GM12878 (cell line): ENCODE results near the gene SUGCT. TPM values are rescaled to one million over a fixed set of nuclear protein-coding genes. Genes with fewer than 3 reads are reported as not detected.

Experiments used
- ATAC-seq: fragments of 200-7000 bp; cut with Tn5 transposase; 3 replicates; pipeline ENCODE4 v1.9.1; 2020; ENCODE audit warnings: mild to moderate bottlenecking, moderate library complexity
- BruUV-seq: library from RNA; stranded (reverse); fragments of 400-500 nt; replicated peaks from 2 replicates; lab custom pipeline; 2021; lab: Mats Ljungman, UMichigan
- CTCF ChIA-PET: fragments of 300-600 bp; sonication (Branson Sonifier 250); formaldehyde crosslinking; extraction: SDS; loops from one replicate; lab custom pipeline; 2021; ENCODE audit warnings: inconsistent platforms; lab: Yijun Ruan, JAX
- POLR2A ChIA-PET: fragments of 350-600 bp; formaldehyde crosslinking; extraction: SDS; loops from one replicate; lab custom pipeline; 2021; ENCODE audit warnings: inconsistent platforms; lab: Charles Lee
- RAD21 ChIA-PET: fragments of 300-600 bp; sonication (Branson Sonifier 250); formaldehyde crosslinking; loops from one replicate; lab custom pipeline; 2023; ENCODE audit warnings: antibody characterized with exemption; ENCODE audit not compliant: unreplicated experiment; lab: Charles Lee
- SMC1A ChIA-PET: fragments of 300-600 bp; sonication (Branson Sonifier 250); formaldehyde crosslinking; loops from one replicate; lab custom pipeline; 2023; ENCODE audit not compliant: unreplicated experiment, uncharacterized antibody; lab: Charles Lee
- DNase-seq: peaks from one replicate; pipeline ENCODE4 v3.0.0-alpha.2; 2011; ENCODE audit warnings: low read depth, low spot score
- FAIRE-seq: peaks from 3 replicates; lab custom pipeline; 2011; peaks lifted over from hg19 to GRCh38; lab: Jason Lieb, UNC
- H2AFZ ChIP-seq: 2 replicates; pipeline ENCODE4 v1.6.0; 2011; ENCODE audit warnings: low read depth, low read length, control low read depth; ENCODE audit not compliant: control insufficient read depth
- H3K27ac ChIP-seq: 2 replicates; pipeline ENCODE4 v1.5.1; 2011; ENCODE audit warnings: control low read depth; ENCODE audit not compliant: control insufficient read depth, insufficient read depth
- H3K27me3 ChIP-seq, 2 experiments: replicated peaks in 1 of 2; 2 replicates each; pipeline versions ENCODE4 v1.6.0 to v1.6.1; 2011; ENCODE audit warnings: low read length in 1 of 2; ENCODE audit not compliant: control insufficient read depth in 2 of 2, insufficient read depth in 2 of 2
- H3K36me3 ChIP-seq, 2 experiments: 2 replicates each; pipeline ENCODE4 v1.5.1; 2011; ENCODE audit warnings: low read length in 1 of 2; ENCODE audit not compliant: control insufficient read depth in 2 of 2, insufficient read depth in 2 of 2
- H3K4me1 ChIP-seq: 2 replicates; pipeline ENCODE4 v1.6.1; 2011; ENCODE audit warnings: mild to moderate bottlenecking, low read length, moderate library complexity, mixed read lengths; ENCODE audit not compliant: control insufficient read depth, insufficient read depth
- H3K4me2 ChIP-seq: 2 replicates; pipeline ENCODE4 v1.6.0; 2011; ENCODE audit warnings: control low read depth; ENCODE audit not compliant: control insufficient read depth, insufficient read depth
- H3K4me3 ChIP-seq: fragments of 200-600 bp; sonication (generic); 2 replicates; pipeline ENCODE4 v1.5.1; 2016
- H3K79me2 ChIP-seq: 2 replicates; pipeline ENCODE4 v1.6.0; 2011; ENCODE audit warnings: low read length; ENCODE audit not compliant: control insufficient read depth, insufficient read depth
- H3K9ac ChIP-seq: 2 replicates; pipeline ENCODE4 v1.8.0; 2011; ENCODE audit warnings: low read length, control low read depth, mixed read lengths; ENCODE audit not compliant: control insufficient read depth, insufficient read depth
- H3K9me3 ChIP-seq: replicated peaks from 3 replicates; pipeline ENCODE4 v1.5.1; 2011; ENCODE audit warnings: mild to moderate bottlenecking, low read length; ENCODE audit not compliant: control insufficient read depth, insufficient read depth
- H4K20me1 ChIP-seq: 2 replicates; pipeline ENCODE4 v1.6.0; 2011; ENCODE audit not compliant: control insufficient read depth, insufficient read depth
- CBX3 ChIP-seq: fragments of 200-600 bp; sonication (generic); IDR thresholded peaks from 2 replicates; pipeline ENCODE4 v1.6.1; 2016; ENCODE audit warnings: low read depth, borderline replicate concordance
- CREB1 ChIP-seq: IDR thresholded peaks from 2 replicates; pipeline ENCODE4 v1.6.1; 2012; ENCODE audit warnings: low read depth, mild to moderate bottlenecking, inconsistent platforms
- DPF2 ChIP-seq: fragments of 450-650 bp; IDR thresholded peaks from 2 replicates; pipeline ENCODE4 v1.6.1; 2017; ENCODE audit warnings: mild to moderate bottlenecking
- GATAD2B ChIP-seq: fragments of 450-650 bp; conservative IDR thresholded peaks from 2 replicates; pipeline ENCODE4 v1.6.1; 2017; ENCODE audit warnings: low read depth, mild to moderate bottlenecking, moderate library complexity
- NBN ChIP-seq: fragments of 450-650 bp; IDR thresholded peaks from 2 replicates; pipeline ENCODE4 v1.6.1; 2016
- NFXL1 ChIP-seq: fragments of 450-650 bp; IDR thresholded peaks from 2 replicates; pipeline ENCODE4 v1.6.1; 2017; ENCODE audit warnings: antibody characterized with exemption, mild to moderate bottlenecking, borderline replicate concordance
- POLR2AphosphoS5 ChIP-seq: IDR thresholded peaks from 2 replicates; pipeline ENCODE4 v1.6.1; 2011; ENCODE audit warnings: mild to moderate bottlenecking, low read length, inconsistent platforms
- RAD21 ChIP-seq: IDR thresholded peaks from 2 replicates; pipeline ENCODE4 v1.6.1; 2011; ENCODE audit warnings: mild to moderate bottlenecking, low read depth, low read length, moderate library complexity; ENCODE audit not compliant: insufficient read depth
- SPI1 ChIP-seq: IDR thresholded peaks from 2 replicates; pipeline ENCODE4 v1.6.1; 2011; ENCODE audit warnings: low read depth, mild to moderate bottlenecking, low read length, moderate library complexity, borderline replicate concordance; ENCODE audit not compliant: insufficient read depth
- TCF3 ChIP-seq: IDR thresholded peaks from 2 replicates; pipeline ENCODE4 v1.6.1; 2012; ENCODE audit warnings: low read depth, mild to moderate bottlenecking, low read length, borderline replicate concordance; ENCODE audit not compliant: insufficient read depth
- ZNF217 ChIP-seq: fragments of 450-650 bp; IDR thresholded peaks from 2 replicates; pipeline ENCODE4 v1.6.1; 2017; ENCODE audit warnings: antibody characterized with exemption, mild to moderate bottlenecking
- WGBS: methylation state at CpG from one replicate; pipeline ENCODE4 v1.1.6; 2016; ENCODE audit warnings: low lambda C conversion rate; ENCODE audit not compliant: insufficient replicate concordance, insufficient coverage; ENCODE audit errors: missing lambda C conversion rate; 5-methylcytosine and 5-hydroxymethylcytosine counted together
- in situ Hi-C: fragments of 300-500 bp; cut with MboI; formaldehyde crosslinking; loops from 9 replicates; pipeline ENCODE4 v1.14.3; 2018; ENCODE audit warnings: mixed read lengths
- intact Hi-C: fragments of 100-400 bp; cut with micrococcal nuclease; formaldehyde crosslinking; loops from one replicate; pipeline ENCODE4 v1.14.2; 2022; ENCODE audit not compliant: unreplicated experiment
- polyA plus RNA-seq, 11 experiments: library from polyadenylated mRNA; depleted of rRNA in 4 of 11; unstranded in 6 of 11; stranded (reverse) in 5 of 11; fragments of >200 nt; fragmentation: Nextera tagmentation in 4 of 11; fragmentation: Illumina TruSeq in 1 of 11; extraction: Ambion mirVana in 4 of 11; extraction: Trizol in 1 of 11; gene quantifications; 1 replicate in 1 of 11; 2 replicates in 10 of 11; pipeline versions ENCODE4 v1.2.1 to v1.2.3, GENCODE V29; 2011 to 2016; ENCODE audit warnings: inconsistent platforms in 2 of 11, missing spikeins in 2 of 11, low read depth in 1 of 11
- total RNA-seq, 4 experiments: library from RNA; depleted of rRNA in 3 of 4; stranded (reverse); fragments of >200 nt in 3 of 4; fragmentation: Illumina TruSeq in 1 of 4; extraction: Trizol in 1 of 4; gene quantifications; 2 replicates each; pipeline versions ENCODE4 v1.2.1 to v1.2.3, GENCODE V29; 2013 to 2021
- TF ChIP-seq, protein P1 (sequence below): fragments of 450-650 bp; IDR thresholded peaks from 2 replicates; pipeline ENCODE4 v1.6.1; 2017; ENCODE audit warnings: low read depth, mild to moderate bottlenecking, moderate library complexity
- TF ChIP-seq, protein P2 (sequence below): fragments of 450-650 bp; IDR thresholded peaks from 2 replicates; pipeline ENCODE4 v1.6.1; 2017; ENCODE audit warnings: mild to moderate bottlenecking
- TF ChIP-seq, protein P3 (sequence below): IDR thresholded peaks from 2 replicates; pipeline ENCODE4 v1.6.1; 2012; ENCODE audit warnings: low read depth, low read length, improper control_type of control experiment
- TF ChIP-seq, protein P4 (sequence below): IDR thresholded peaks from 2 replicates; pipeline ENCODE4 v1.6.1; 2012; ENCODE audit warnings: mild to moderate bottlenecking, low read depth, low read length
- TF ChIP-seq, protein P5 (sequence below): fragments of 450-650 bp; IDR thresholded peaks from 2 replicates; pipeline ENCODE4 v1.6.1; 2016; ENCODE audit warnings: mild to moderate bottlenecking

The SUGCT gene
- total and polyA plus RNA-seq, 10 of the 15 experiments (the other 5 are each of a cell fraction or from before 2014, with no cell fraction given) = 0.08 to 1.2 (median 0.67) TPM; not detected in 1

DNA sequence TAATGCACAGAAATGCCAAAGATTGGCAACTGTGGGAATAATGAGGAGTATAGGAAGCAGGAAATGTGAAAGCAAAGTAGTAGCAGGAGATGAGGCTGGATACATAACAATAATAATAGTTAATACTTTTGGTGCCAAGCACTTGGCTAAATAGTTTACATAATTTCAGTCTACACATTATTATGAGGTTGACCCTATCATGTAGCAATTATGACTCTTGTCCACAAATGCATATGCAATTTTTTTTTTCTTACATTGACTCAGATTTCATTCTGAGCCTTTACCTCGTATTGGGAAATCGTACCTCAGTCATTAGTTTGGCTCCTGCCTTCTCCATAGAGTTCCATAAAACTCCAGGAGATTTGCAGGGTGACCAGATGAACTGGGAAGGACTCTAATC, 219.9 kb downstream of the SUGCT start:
- H3K36me3 ChIP-seq = no peaks in the 10 kb centered on the region
- H3K27me3 ChIP-seq = no peaks in the 10 kb centered on the region
- H3K9me3 ChIP-seq = no peaks in the 10 kb centered on the region
- DNase-seq (no peak), FAIRE-seq (no peak), ATAC-seq (no peak)
- H3K4me2 ChIP-seq = no peak overlapping the region
- no peak overlapping the region for H3K27ac ChIP-seq
- ChIA-PET RAD21 (no interaction called here), SMC1A (no interaction called here), CTCF (no interaction called here), POLR2A (no interaction called here)
- in situ Hi-C loops = no loop called here
- no peaks in the 10 kb centered on the region for H3K4me1 ChIP-seq
- TF ChIP-seq GATAD2B (no peak), NFXL1 (no peak), NBN (no peak), DPF2 (no peak), POLR2AphosphoS5 (no peak), CREB1 (no peak), ZNF217 (no peak), TCF3 (no peak), SPI1 (no peak), CBX3 (no peak), RAD21 (no peak)
- TF ChIP-seq, protein P1, sequence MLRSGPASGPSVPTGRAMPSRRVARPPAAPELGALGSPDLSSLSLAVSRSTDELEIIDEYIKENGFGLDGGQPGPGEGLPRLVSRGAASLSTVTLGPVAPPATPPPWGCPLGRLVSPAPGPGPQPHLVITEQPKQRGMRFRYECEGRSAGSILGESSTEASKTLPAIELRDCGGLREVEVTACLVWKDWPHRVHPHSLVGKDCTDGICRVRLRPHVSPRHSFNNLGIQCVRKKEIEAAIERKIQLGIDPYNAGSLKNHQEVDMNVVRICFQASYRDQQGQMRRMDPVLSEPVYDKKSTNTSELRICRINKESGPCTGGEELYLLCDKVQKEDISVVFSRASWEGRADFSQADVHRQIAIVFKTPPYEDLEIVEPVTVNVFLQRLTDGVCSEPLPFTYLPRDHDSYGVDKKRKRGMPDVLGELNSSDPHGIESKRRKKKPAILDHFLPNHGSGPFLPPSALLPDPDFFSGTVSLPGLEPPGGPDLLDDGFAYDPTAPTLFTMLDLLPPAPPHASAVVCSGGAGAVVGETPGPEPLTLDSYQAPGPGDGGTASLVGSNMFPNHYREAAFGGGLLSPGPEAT = no peak
- TF ChIP-seq, protein P2, sequence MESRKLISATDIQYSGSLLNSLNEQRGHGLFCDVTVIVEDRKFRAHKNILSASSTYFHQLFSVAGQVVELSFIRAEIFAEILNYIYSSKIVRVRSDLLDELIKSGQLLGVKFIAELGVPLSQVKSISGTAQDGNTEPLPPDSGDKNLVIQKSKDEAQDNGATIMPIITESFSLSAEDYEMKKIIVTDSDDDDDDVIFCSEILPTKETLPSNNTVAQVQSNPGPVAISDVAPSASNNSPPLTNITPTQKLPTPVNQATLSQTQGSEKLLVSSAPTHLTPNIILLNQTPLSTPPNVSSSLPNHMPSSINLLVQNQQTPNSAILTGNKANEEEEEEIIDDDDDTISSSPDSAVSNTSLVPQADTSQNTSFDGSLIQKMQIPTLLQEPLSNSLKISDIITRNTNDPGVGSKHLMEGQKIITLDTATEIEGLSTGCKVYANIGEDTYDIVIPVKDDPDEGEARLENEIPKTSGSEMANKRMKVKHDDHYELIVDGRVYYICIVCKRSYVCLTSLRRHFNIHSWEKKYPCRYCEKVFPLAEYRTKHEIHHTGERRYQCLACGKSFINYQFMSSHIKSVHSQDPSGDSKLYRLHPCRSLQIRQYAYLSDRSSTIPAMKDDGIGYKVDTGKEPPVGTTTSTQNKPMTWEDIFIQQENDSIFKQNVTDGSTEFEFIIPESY = no peak
- TF ChIP-seq, protein P3, sequence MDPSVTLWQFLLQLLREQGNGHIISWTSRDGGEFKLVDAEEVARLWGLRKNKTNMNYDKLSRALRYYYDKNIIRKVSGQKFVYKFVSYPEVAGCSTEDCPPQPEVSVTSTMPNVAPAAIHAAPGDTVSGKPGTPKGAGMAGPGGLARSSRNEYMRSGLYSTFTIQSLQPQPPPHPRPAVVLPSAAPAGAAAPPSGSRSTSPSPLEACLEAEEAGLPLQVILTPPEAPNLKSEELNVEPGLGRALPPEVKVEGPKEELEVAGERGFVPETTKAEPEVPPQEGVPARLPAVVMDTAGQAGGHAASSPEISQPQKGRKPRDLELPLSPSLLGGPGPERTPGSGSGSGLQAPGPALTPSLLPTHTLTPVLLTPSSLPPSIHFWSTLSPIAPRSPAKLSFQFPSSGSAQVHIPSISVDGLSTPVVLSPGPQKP = no peak
- TF ChIP-seq, protein P4, sequence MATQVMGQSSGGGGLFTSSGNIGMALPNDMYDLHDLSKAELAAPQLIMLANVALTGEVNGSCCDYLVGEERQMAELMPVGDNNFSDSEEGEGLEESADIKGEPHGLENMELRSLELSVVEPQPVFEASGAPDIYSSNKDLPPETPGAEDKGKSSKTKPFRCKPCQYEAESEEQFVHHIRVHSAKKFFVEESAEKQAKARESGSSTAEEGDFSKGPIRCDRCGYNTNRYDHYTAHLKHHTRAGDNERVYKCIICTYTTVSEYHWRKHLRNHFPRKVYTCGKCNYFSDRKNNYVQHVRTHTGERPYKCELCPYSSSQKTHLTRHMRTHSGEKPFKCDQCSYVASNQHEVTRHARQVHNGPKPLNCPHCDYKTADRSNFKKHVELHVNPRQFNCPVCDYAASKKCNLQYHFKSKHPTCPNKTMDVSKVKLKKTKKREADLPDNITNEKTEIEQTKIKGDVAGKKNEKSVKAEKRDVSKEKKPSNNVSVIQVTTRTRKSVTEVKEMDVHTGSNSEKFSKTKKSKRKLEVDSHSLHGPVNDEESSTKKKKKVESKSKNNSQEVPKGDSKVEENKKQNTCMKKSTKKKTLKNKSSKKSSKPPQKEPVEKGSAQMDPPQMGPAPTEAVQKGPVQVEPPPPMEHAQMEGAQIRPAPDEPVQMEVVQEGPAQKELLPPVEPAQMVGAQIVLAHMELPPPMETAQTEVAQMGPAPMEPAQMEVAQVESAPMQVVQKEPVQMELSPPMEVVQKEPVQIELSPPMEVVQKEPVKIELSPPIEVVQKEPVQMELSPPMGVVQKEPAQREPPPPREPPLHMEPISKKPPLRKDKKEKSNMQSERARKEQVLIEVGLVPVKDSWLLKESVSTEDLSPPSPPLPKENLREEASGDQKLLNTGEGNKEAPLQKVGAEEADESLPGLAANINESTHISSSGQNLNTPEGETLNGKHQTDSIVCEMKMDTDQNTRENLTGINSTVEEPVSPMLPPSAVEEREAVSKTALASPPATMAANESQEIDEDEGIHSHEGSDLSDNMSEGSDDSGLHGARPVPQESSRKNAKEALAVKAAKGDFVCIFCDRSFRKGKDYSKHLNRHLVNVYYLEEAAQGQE = no peak
- TF ChIP-seq, protein P5, sequence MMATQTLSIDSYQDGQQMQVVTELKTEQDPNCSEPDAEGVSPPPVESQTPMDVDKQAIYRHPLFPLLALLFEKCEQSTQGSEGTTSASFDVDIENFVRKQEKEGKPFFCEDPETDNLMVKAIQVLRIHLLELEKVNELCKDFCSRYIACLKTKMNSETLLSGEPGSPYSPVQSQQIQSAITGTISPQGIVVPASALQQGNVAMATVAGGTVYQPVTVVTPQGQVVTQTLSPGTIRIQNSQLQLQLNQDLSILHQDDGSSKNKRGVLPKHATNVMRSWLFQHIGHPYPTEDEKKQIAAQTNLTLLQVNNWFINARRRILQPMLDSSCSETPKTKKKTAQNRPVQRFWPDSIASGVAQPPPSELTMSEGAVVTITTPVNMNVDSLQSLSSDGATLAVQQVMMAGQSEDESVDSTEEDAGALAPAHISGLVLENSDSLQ = no peak
- intact Hi-C loops = no loop called here
- WGBS = 0% methylated on average over 2 of the region's 2 CpGs
- no peaks in the 10 kb centered on the region for H4K20me1 ChIP-seq
- no peaks in the 10 kb centered on the region for H3K79me2 ChIP-seq
- H2AFZ ChIP-seq = no peak overlapping the region
- no peak overlapping the region for H3K9ac ChIP-seq
- H3K4me3 ChIP-seq = no peak overlapping the region
- no TSS peak for BruUV-seq
